GM12878 (cell line): ENCODE data around the gene KRTAP10-7. TPM values are rescaled to one million over a fixed set of nuclear protein-coding genes. Genes with fewer than 3 reads are reported as not detected.

Experiments used
- ATAC-seq: fragments of 200-7000 bp; cut with Tn5 transposase; 3 replicates; pipeline ENCODE4 v1.9.1; 2020; ENCODE audit warnings: mild to moderate bottlenecking, moderate library complexity
- BruUV-seq: library from RNA; stranded (reverse); fragments of 400-500 nt; replicated peaks from 2 replicates; lab custom pipeline; 2021; lab: Mats Ljungman, UMichigan
- CTCF ChIA-PET: fragments of 300-600 bp; sonication (Branson Sonifier 250); formaldehyde crosslinking; extraction: SDS; loops from one replicate; lab custom pipeline; 2021; ENCODE audit warnings: inconsistent platforms; lab: Yijun Ruan, JAX
- POLR2A ChIA-PET: fragments of 350-600 bp; formaldehyde crosslinking; extraction: SDS; loops from one replicate; lab custom pipeline; 2021; ENCODE audit warnings: inconsistent platforms; lab: Charles Lee
- RAD21 ChIA-PET: fragments of 300-600 bp; sonication (Branson Sonifier 250); formaldehyde crosslinking; loops from one replicate; lab custom pipeline; 2023; ENCODE audit warnings: antibody characterized with exemption; ENCODE audit not compliant: unreplicated experiment; lab: Charles Lee
- SMC1A ChIA-PET: fragments of 300-600 bp; sonication (Branson Sonifier 250); formaldehyde crosslinking; loops from one replicate; lab custom pipeline; 2023; ENCODE audit not compliant: unreplicated experiment, uncharacterized antibody; lab: Charles Lee
- DNase-seq: peaks from one replicate; pipeline ENCODE4 v3.0.0-alpha.2; 2011; ENCODE audit warnings: low read depth, low spot score
- FAIRE-seq: peaks from 3 replicates; lab custom pipeline; 2011; peaks lifted over from hg19 to GRCh38; lab: Jason Lieb, UNC
- H2AFZ ChIP-seq: 2 replicates; pipeline ENCODE4 v1.6.0; 2011; ENCODE audit warnings: low read depth, low read length, control low read depth; ENCODE audit not compliant: control insufficient read depth
- H3K27ac ChIP-seq: 2 replicates; pipeline ENCODE4 v1.5.1; 2011; ENCODE audit warnings: control low read depth; ENCODE audit not compliant: control insufficient read depth, insufficient read depth
- H3K27me3 ChIP-seq, 2 experiments: replicated peaks in 1 of 2; 2 replicates each; pipeline versions ENCODE4 v1.6.0 to v1.6.1; 2011; ENCODE audit warnings: low read length in 1 of 2; ENCODE audit not compliant: control insufficient read depth in 2 of 2, insufficient read depth in 2 of 2
- H3K36me3 ChIP-seq, 2 experiments: 2 replicates each; pipeline ENCODE4 v1.5.1; 2011; ENCODE audit warnings: low read length in 1 of 2; ENCODE audit not compliant: control insufficient read depth in 2 of 2, insufficient read depth in 2 of 2
- H3K4me1 ChIP-seq: 2 replicates; pipeline ENCODE4 v1.6.1; 2011; ENCODE audit warnings: mild to moderate bottlenecking, low read length, moderate library complexity, mixed read lengths; ENCODE audit not compliant: control insufficient read depth, insufficient read depth
- H3K4me2 ChIP-seq: 2 replicates; pipeline ENCODE4 v1.6.0; 2011; ENCODE audit warnings: control low read depth; ENCODE audit not compliant: control insufficient read depth, insufficient read depth
- H3K4me3 ChIP-seq: fragments of 200-600 bp; sonication (generic); 2 replicates; pipeline ENCODE4 v1.5.1; 2016
- H3K79me2 ChIP-seq: 2 replicates; pipeline ENCODE4 v1.6.0; 2011; ENCODE audit warnings: low read length; ENCODE audit not compliant: control insufficient read depth, insufficient read depth
- H3K9ac ChIP-seq: 2 replicates; pipeline ENCODE4 v1.8.0; 2011; ENCODE audit warnings: low read length, control low read depth, mixed read lengths; ENCODE audit not compliant: control insufficient read depth, insufficient read depth
- H3K9me3 ChIP-seq: replicated peaks from 3 replicates; pipeline ENCODE4 v1.5.1; 2011; ENCODE audit warnings: mild to moderate bottlenecking, low read length; ENCODE audit not compliant: control insufficient read depth, insufficient read depth
- H4K20me1 ChIP-seq: 2 replicates; pipeline ENCODE4 v1.6.0; 2011; ENCODE audit not compliant: control insufficient read depth, insufficient read depth
- ATF2 ChIP-seq: IDR thresholded peaks from 2 replicates; pipeline ENCODE4 v1.6.1; 2012; ENCODE audit warnings: low read length, inconsistent platforms
- BCL3 ChIP-seq: IDR thresholded peaks from 2 replicates; pipeline ENCODE4 v1.6.1; 2011; ENCODE audit warnings: borderline replicate concordance, low read depth, mild to moderate bottlenecking, moderate library complexity, low read length; ENCODE audit not compliant: insufficient read depth, poor library complexity, severe bottlenecking
- EGR1 ChIP-seq, 2 experiments: IDR thresholded peaks; 1 replicate in 1 of 2; 2 replicates in 1 of 2; pipeline ENCODE4 v1.6.1; 2011 to 2012; ENCODE audit warnings: low read depth in 2 of 2, low read length in 2 of 2, borderline replicate concordance in 1 of 2, mild to moderate bottlenecking in 1 of 2, moderate library complexity in 1 of 2
- IRF3 ChIP-seq: fragments of 450-650 bp; IDR thresholded peaks from 2 replicates; pipeline ENCODE4 v1.6.1; 2014; ENCODE audit warnings: mild to moderate bottlenecking
- KAT2A ChIP-seq: conservative IDR thresholded peaks from 2 replicates; pipeline ENCODE4 v1.6.1; 2011; ENCODE audit warnings: low read depth, low read length; ENCODE audit not compliant: control insufficient read depth
- MAX ChIP-seq: IDR thresholded peaks from 2 replicates; pipeline ENCODE4 v1.6.1; 2012; ENCODE audit warnings: low read depth, low read length, improper control_type of control experiment
- NBN ChIP-seq: fragments of 450-650 bp; IDR thresholded peaks from 2 replicates; pipeline ENCODE4 v1.6.1; 2016
- NFXL1 ChIP-seq: fragments of 450-650 bp; IDR thresholded peaks from 2 replicates; pipeline ENCODE4 v1.6.1; 2017; ENCODE audit warnings: antibody characterized with exemption, mild to moderate bottlenecking, borderline replicate concordance
- SIN3A ChIP-seq: IDR thresholded peaks from 2 replicates; pipeline ENCODE4 v1.6.1; 2012; ENCODE audit warnings: low read depth, low read length, improper control_type of control experiment
- USF2 ChIP-seq: IDR thresholded peaks from 2 replicates; pipeline ENCODE4 v1.6.1; 2011; ENCODE audit warnings: low read depth, low read length, improper control_type of control experiment, borderline replicate concordance
- ZNF592 ChIP-seq: fragments of 450-650 bp; IDR thresholded peaks from 2 replicates; pipeline ENCODE4 v1.6.1; 2017; ENCODE audit warnings: mild to moderate bottlenecking, moderate library complexity
- WGBS: methylation state at CpG from one replicate; pipeline ENCODE4 v1.1.6; 2016; ENCODE audit warnings: low lambda C conversion rate; ENCODE audit not compliant: insufficient replicate concordance, insufficient coverage; ENCODE audit errors: missing lambda C conversion rate; 5-methylcytosine and 5-hydroxymethylcytosine counted together
- in situ Hi-C: fragments of 300-500 bp; cut with MboI; formaldehyde crosslinking; loops from 9 replicates; pipeline ENCODE4 v1.14.3; 2018; ENCODE audit warnings: mixed read lengths
- intact Hi-C: fragments of 100-400 bp; cut with micrococcal nuclease; formaldehyde crosslinking; loops from one replicate; pipeline ENCODE4 v1.14.2; 2022; ENCODE audit not compliant: unreplicated experiment
- polyA plus RNA-seq, 11 experiments: library from polyadenylated mRNA; depleted of rRNA in 4 of 11; unstranded in 6 of 11; stranded (reverse) in 5 of 11; fragments of >200 nt; fragmentation: Nextera tagmentation in 4 of 11; fragmentation: Illumina TruSeq in 1 of 11; extraction: Ambion mirVana in 4 of 11; extraction: Trizol in 1 of 11; gene quantifications; 1 replicate in 1 of 11; 2 replicates in 10 of 11; pipeline versions ENCODE4 v1.2.1 to v1.2.3, GENCODE V29; 2011 to 2016; ENCODE audit warnings: inconsistent platforms in 2 of 11, missing spikeins in 2 of 11, low read depth in 1 of 11
- total RNA-seq, 4 experiments: library from RNA; depleted of rRNA in 3 of 4; stranded (reverse); fragments of >200 nt in 3 of 4; fragmentation: Illumina TruSeq in 1 of 4; extraction: Trizol in 1 of 4; gene quantifications; 2 replicates each; pipeline versions ENCODE4 v1.2.1 to v1.2.3, GENCODE V29; 2013 to 2021

Gene KRTAP10-7
- total and polyA plus RNA-seq, 10 of the 15 experiments (the other 5 are each of a cell fraction or from before 2014, with no cell fraction given), result not detected

- WGBS, result 35% methylated on average over 7 of the region's 7 CpGs
- ChIA-PET CTCF (no interaction called here), RAD21 (no interaction called here), SMC1A (no interaction called here), POLR2A (no interaction called here)
- TF ChIP-seq ATF2 (no peak), ZNF592 (no peak), BCL3 (no peak), NBN (no peak), USF2 (no peak), KAT2A (no peak), EGR1 (IDR thresholded peaks at IDR 0.05; ENCODE audit: borderline replicate concordance in 1 of 2, low read depth in 2 of 2, low read length in 2 of 2) (no peak), IRF3 (no peak), SIN3A (no peak), MAX (no peak), NFXL1 (no peak)
- no peaks in the 10 kb centered on the region for H3K4me1 ChIP-seq
- intact Hi-C loops, result no loop called here
- H3K27ac ChIP-seq, result no peak within 1 kb of the TSS
- no TSS peak for BruUV-seq
- H3K36me3 ChIP-seq, result no peaks in the 10 kb centered on the region
- in situ Hi-C loops, result no loop called here
- no peak within 1 kb of the TSS for H3K9ac ChIP-seq
- no peaks in the 10 kb centered on the region for H3K79me2 ChIP-seq
- H3K4me3 ChIP-seq, result no peak within 1 kb of the TSS
- no peak within 1 kb of the TSS for H2AFZ ChIP-seq
- DNase-seq (no peak), ATAC-seq (no peak), FAIRE-seq (no peak)
- no peaks in the 10 kb centered on the region for H3K27me3 ChIP-seq
- H3K4me2 ChIP-seq, result no peak within 1 kb of the TSS
- H3K9me3 ChIP-seq, result peaks cover 10% of the 10 kb centered on the region; the same call in 1 of the 3 replicates
- no peaks in the 10 kb centered on the region for H4K20me1 ChIP-seq
Observed at GRCh38 chr21:44626673-44627143, 26.3 kb downstream of the KRTAP10-7 start, which contains the start of gene KRTAP10-9. Gene KRTAP10-9 (plus strand): TSS chr21:44627093. CDS start chr21:44627172, 79 bp downstream.
